SK-N-SH (cell line): ENCODE data around the gene PITPNM3. TPM values are rescaled to one million over a fixed set of nuclear protein-coding genes. Genes with fewer than 3 reads are reported as not detected.

ENCODE experiments used
- CTCF ChIA-PET: fragments of 300-600, 350-600 bp; formaldehyde crosslinking; extraction: SDS; loops from one replicate; lab custom pipeline; 2021; lab: Yijun Ruan, JAX
- POLR2A ChIA-PET: fragments of 350-600 bp; sonication (Branson Sonifier 250); formaldehyde crosslinking; extraction: SDS; loops from one replicate; lab custom pipeline; 2020; ENCODE audit warnings: antibody characterized with exemption, inconsistent platforms; lab: Yijun Ruan, JAX
- DNase-seq: peaks from one replicate; pipeline ENCODE4 v3.0.0; 2012
- H2AFZ ChIP-seq: fragments of 200-600 bp; sonication (generic); 2 replicates; pipeline ENCODE4 v1.8.1; 2016; ENCODE audit warnings: antibody characterized with exemption, mild to moderate bottlenecking, low read depth
- H3F3A ChIP-seq: fragments of 200-600 bp; sonication (generic); replicated peaks from 2 replicates; pipeline ENCODE3; 2016; ENCODE audit warnings: antibody characterized with exemption, mild to moderate bottlenecking; ENCODE audit not compliant: insufficient read depth
- H3K27ac ChIP-seq, 2 experiments: fragments of 200-500 bp in 1 of 2; fragments of 200-600 bp in 1 of 2; sonication (Bioruptor generic) in 1 of 2; sonication (generic), shearing (Covaris generic) in 1 of 2; 2 replicates each; pipeline versions ENCODE4 v1.5.1 to v1.6.1; 2014 to 2016; ENCODE audit warnings: low read depth in 2 of 2, inconsistent platforms in 1 of 2, low read length in 1 of 2, mild to moderate bottlenecking in 1 of 2, mixed read lengths in 1 of 2
- H3K27me3 ChIP-seq: fragments of 200-600 bp; sonication (generic), shearing (Covaris generic); 2 replicates; pipeline ENCODE4 v1.6.1; 2016; ENCODE audit warnings: mixed run types; ENCODE audit not compliant: insufficient read depth
- H3K36me3 ChIP-seq, 2 experiments: fragments of 200-500 bp in 1 of 2; fragments of 200-600 bp in 1 of 2; sonication (Bioruptor generic) in 1 of 2; sonication (generic) in 1 of 2; replicated peaks in 1 of 2; 2 replicates each; pipeline versions ENCODE3 to v1.5.1; 2014 to 2016; ENCODE audit warnings: low read length in 1 of 2, mild to moderate bottlenecking in 1 of 2; ENCODE audit not compliant: insufficient read depth in 2 of 2, control insufficient read depth in 1 of 2
- H3K4me1 ChIP-seq, 2 experiments: fragments of 200-500 bp in 1 of 2; fragments of 200-600 bp in 1 of 2; sonication (Bioruptor generic) in 1 of 2; sonication (generic), shearing (Covaris generic) in 1 of 2; 2 replicates each; pipeline versions ENCODE4 v1.5.1 to v1.6.1; 2014 to 2016; ENCODE audit warnings: low read depth in 1 of 2, low read length in 1 of 2, mixed run types in 1 of 2; ENCODE audit not compliant: insufficient read depth in 2 of 2, control insufficient read depth in 1 of 2
- H3K4me2 ChIP-seq: fragments of 200-600 bp; sonication (generic), shearing (Covaris generic); 2 replicates; pipeline ENCODE4 v1.6.1; 2017; ENCODE audit warnings: mixed run types
- H3K4me3 ChIP-seq, 2 experiments: fragments of 200-500 bp in 1 of 2; fragments of 200-600 bp in 1 of 2; sonication (Bioruptor generic) in 1 of 2; sonication (generic), shearing (Covaris generic) in 1 of 2; 2 replicates each; pipeline versions ENCODE4 v1.5.1 to v1.8.1; 2014 to 2016; ENCODE audit warnings: low read depth in 2 of 2, inconsistent platforms in 1 of 2, low read length in 1 of 2, mild to moderate bottlenecking in 1 of 2, mixed read lengths in 1 of 2, moderate library complexity in 1 of 2
- H3K79me2 ChIP-seq: fragments of 200-600 bp; sonication (generic); 2 replicates; pipeline ENCODE4 v1.8.1; 2017; ENCODE audit warnings: mild to moderate bottlenecking; ENCODE audit not compliant: insufficient read depth
- H3K9ac ChIP-seq: fragments of 200-600 bp; sonication (generic); 2 replicates; pipeline ENCODE4 v1.6.1; 2017; ENCODE audit warnings: mixed run types
- H3K9me2 ChIP-seq: fragments of 200-600 bp; sonication (generic); 2 replicates; pipeline ENCODE4 v1.6.1; 2017; ENCODE audit warnings: mixed run types
- H3K9me3 ChIP-seq: fragments of 200-600 bp; sonication (generic); 2 replicates; pipeline ENCODE4 v1.6.1; 2017; ENCODE audit warnings: mixed run types, mild to moderate bottlenecking, moderate library complexity
- H4K20me1 ChIP-seq: fragments of 200-600 bp; sonication (generic); 2 replicates; pipeline ENCODE4 v1.6.1; 2017; ENCODE audit warnings: mild to moderate bottlenecking, mixed run types; ENCODE audit not compliant: insufficient read depth
- CHD2 ChIP-seq: fragments of 150-350 bp; IDR thresholded peaks from 2 replicates; pipeline ENCODE4 v1.6.1; 2018; ENCODE audit warnings: low read length; ENCODE audit not compliant: partially characterized antibody
- ELF1 ChIP-seq: IDR thresholded peaks from 2 replicates; pipeline ENCODE4 v1.4.0; 2012
- EP300 ChIP-seq, 2 experiments: IDR thresholded peaks; 2 replicates each; pipeline versions ENCODE4 v1.4.0 to v1.6.1; 2012; ENCODE audit warnings: borderline replicate concordance in 1 of 2, low read depth in 1 of 2, low read length in 1 of 2
- FOSL2 ChIP-seq: IDR thresholded peaks from 2 replicates; pipeline ENCODE4 v1.4.0; 2012; ENCODE audit warnings: low read depth, mild to moderate bottlenecking, moderate library complexity, borderline replicate concordance
- FOXM1 ChIP-seq: IDR thresholded peaks from 2 replicates; pipeline ENCODE4 v1.4.0; 2012; ENCODE audit warnings: low read depth, mild to moderate bottlenecking
- GABPA ChIP-seq: IDR thresholded peaks from 2 replicates; pipeline ENCODE4 v1.4.0; 2012; ENCODE audit warnings: low read depth, mild to moderate bottlenecking
- GATA2 ChIP-seq: sonication (generic); formaldehyde crosslinking; IDR thresholded peaks from 2 replicates; pipeline ENCODE4 v1.5.0; 2020; ENCODE audit warnings: mild to moderate bottlenecking, missing genetic modification reagents
- IRF3 ChIP-seq: fragments of 150-350 bp; IDR thresholded peaks from 2 replicates; pipeline ENCODE4 v1.6.1; 2016; ENCODE audit warnings: mild to moderate bottlenecking, low read depth, low read length
- JUND ChIP-seq: IDR thresholded peaks from 2 replicates; pipeline ENCODE4 v1.4.0; 2012
- PBX3 ChIP-seq: IDR thresholded peaks from 2 replicates; pipeline ENCODE4; 2012
- RAD21 ChIP-seq: IDR thresholded peaks from 2 replicates; pipeline ENCODE4 v1.6.1; 2012; ENCODE audit warnings: mild to moderate bottlenecking, low read length
- REST ChIP-seq: IDR thresholded peaks from 2 replicates; pipeline ENCODE4 v1.6.1; 2012; ENCODE audit warnings: mild to moderate bottlenecking, low read depth, low read length, moderate library complexity
- RFX5 ChIP-seq: IDR thresholded peaks from 2 replicates; pipeline ENCODE4 v1.6.1; 2012; ENCODE audit warnings: mild to moderate bottlenecking, improper control_type of control experiment, low read length
- SIN3A ChIP-seq: IDR thresholded peaks from 2 replicates; pipeline ENCODE4 v1.6.1; 2012; ENCODE audit warnings: low read depth, mild to moderate bottlenecking, low read length, moderate library complexity, borderline replicate concordance
- SMC3 ChIP-seq: IDR thresholded peaks from 2 replicates; pipeline ENCODE4 v1.6.1; 2012; ENCODE audit warnings: low read depth, low read length, improper control_type of control experiment
- TCF12 ChIP-seq: IDR thresholded peaks from 2 replicates; pipeline ENCODE4 v1.4.0; 2012
- USF2 ChIP-seq: fragments of 150-350 bp; IDR thresholded peaks from 2 replicates; pipeline ENCODE4 v1.6.1; 2017; ENCODE audit warnings: antibody characterized with exemption, low read length, low read depth, borderline replicate concordance
- WGBS: methylation state at CpG from one replicate; pipeline ENCODE4 v1.1.6; 2017; ENCODE audit warnings: low lambda C conversion rate; 5-methylcytosine and 5-hydroxymethylcytosine counted together
- polyA plus RNA-seq, 3 experiments: library from polyadenylated mRNA; depleted of rRNA; stranded (reverse); fragments of >200 nt; gene quantifications; 2 replicates each; pipeline ENCODE4 v1.2.3, GENCODE V29; 2012

PITPNM3 gene
- polyA plus RNA-seq, 1 of the 3 experiments (the other 2 are of a cell fraction) = 0.82 TPM

- Histone ChIP-seq H2AFZ (no peak overlapping the region), H3K36me3 (peaks cover 0 to 12% of the 10 kb centered on the region in 2 experiments), H3F3A (no peaks in the 10 kb centered on the region), H3K27ac (no peak overlapping the region), H4K20me1 (no peaks in the 10 kb centered on the region), H3K4me1 (peaks cover 0 to 23% of the 10 kb centered on the region in 2 experiments; a peak in 1 of 4 replicates), H3K4me3 (no peak overlapping the region), H3K9ac (no peak overlapping the region), H3K27me3 (no peaks in the 10 kb centered on the region), H3K9me3 (no peaks in the 10 kb centered on the region), H3K4me2 (no peak overlapping the region), H3K9me2 (no peaks in the 10 kb centered on the region), H3K79me2 (peaks cover 12% of the 10 kb centered on the region; the same call in 1 of the 2 replicates)
- WGBS = 100% methylated on average over 6 of the region's 6 CpGs
- ChIA-PET CTCF (interaction anchor here (0.8 to 1.5 kb wide), 4 partner anchors 8 to 24 kb away, joined by 3 read pairs; no protein-coding TSS in a partner anchor), POLR2A (no interaction called here)
- TF ChIP-seq FOXM1 (no peak), SIN3A (no peak), GABPA (no peak), FOSL2 (no peak), ELF1 (no peak), REST (no peak), PBX3 (no peak), RAD21 (no peak), RFX5 (no peak), TCF12 (no peak), EP300 (IDR thresholded peaks at IDR 0.05; ENCODE audit: borderline replicate concordance in 1 of 2, low read depth in 1 of 2, low read length in 1 of 2) (no peak), CHD2 (no peak), JUND (no peak), IRF3 (no peak), SMC3 (no peak), USF2 (no peak), GATA2 (CRISPR knock-in tag) (no peak)
- no peak for DNase-seq
These were observed 107.0 kb downstream of the PITPNM3 start for GRCh38 chr17:6449307-6449706.
